K562 (cell line): ENCODE data around the gene C4BPB. TPM values are rescaled to one million over a fixed set of nuclear protein-coding genes. Genes with fewer than 3 reads are reported as not detected.

Experiments used
- ATAC-seq: fragments of 200-7000 bp; cut with Tn5 transposase; 3 replicates; pipeline ENCODE4 v1.9.1; 2020; ENCODE audit warnings: moderate library complexity
- BruUV-seq: library from RNA; stranded (reverse); fragments of 400-500 nt; replicated peaks from 2 replicates; lab custom pipeline; 2021; lab: Mats Ljungman, UMichigan
- CTCF ChIA-PET: fragments of 300-600 bp; formaldehyde crosslinking; extraction: SDS; loops from one replicate; lab custom pipeline; 2021; ENCODE audit warnings: low intra/inter-chr PET ratio; lab: Yijun Ruan, JAX
- POLR2A ChIA-PET: fragments of 300-600, 350-650 bp; sonication (Branson Sonifier 250); formaldehyde crosslinking; extraction: SDS; loops from one replicate; lab custom pipeline; 2021; ENCODE audit warnings: antibody characterized with exemption, inconsistent platforms; lab: Yijun Ruan, JAX
- DNase-seq, 4 experiments: peaks; one replicate each; pipeline versions ENCODE4 v3.0.0 to v3.0.0-alpha.2; 2011 to 2018; ENCODE audit warnings: low spot score in 3 of 4, mixed read lengths in 3 of 4; ENCODE audit errors: extremely low read depth in 1 of 4
- FAIRE-seq: peaks from 2 replicates; lab custom pipeline; 2011; peaks lifted over from hg19 to GRCh38; lab: Jason Lieb, UNC
- H2AFZ ChIP-seq: 2 replicates; pipeline ENCODE4 v1.6.0; 2011; ENCODE audit warnings: low read depth, low read length, control low read depth, inconsistent platforms
- H3K27ac ChIP-seq: fragments of 200-600 bp; 3 replicates; pipeline ENCODE4 v1.8.0; 2011; ENCODE audit warnings: low read depth, mild to moderate bottlenecking, control low read depth, inconsistent platforms, low read length, moderate library complexity, mixed read lengths; ENCODE audit errors: extremely low read depth
- H3K27me3 ChIP-seq, 2 experiments: fragments of 300-600 bp in 1 of 2; 2 replicates in 1 of 2; 3 replicates in 1 of 2; pipeline versions ENCODE4 v1.6.0 to v1.8.0; 2011; ENCODE audit warnings: inconsistent platforms in 2 of 2, low read length in 2 of 2, mild to moderate bottlenecking in 1 of 2, mixed read lengths in 1 of 2, moderate library complexity in 1 of 2; ENCODE audit not compliant: control insufficient read depth in 2 of 2, insufficient read depth in 2 of 2
- H3K36me3 ChIP-seq: fragments of 300-600 bp; 3 replicates; pipeline ENCODE4 v1.8.0; 2011; ENCODE audit warnings: mild to moderate bottlenecking, low read length, inconsistent platforms; ENCODE audit not compliant: control insufficient read depth, insufficient read depth
- H3K4me1 ChIP-seq, 2 experiments: fragments of 200-600 bp in 1 of 2; replicated peaks in 1 of 2; 2 replicates in 1 of 2; 3 replicates in 1 of 2; pipeline versions ENCODE4 v1.5.1 to v1.8.0; 2011; ENCODE audit warnings: inconsistent platforms in 2 of 2, low read length in 2 of 2, mild to moderate bottlenecking in 1 of 2, mixed read lengths in 1 of 2, moderate library complexity in 1 of 2; ENCODE audit not compliant: control insufficient read depth in 2 of 2, insufficient read depth in 2 of 2
- H3K4me2 ChIP-seq: 2 replicates; pipeline ENCODE4 v1.6.1; 2011; ENCODE audit warnings: low read length, control low read depth, inconsistent platforms, mixed read lengths; ENCODE audit not compliant: insufficient read depth
- H3K4me3 ChIP-seq: fragments of 200-600 bp; sonication (generic), shearing (Covaris generic); 2 replicates; pipeline ENCODE4 v1.5.1; 2016; ENCODE audit warnings: control low read depth, inconsistent platforms
- H3K79me2 ChIP-seq: fragments of 200-600 bp; 3 replicates; pipeline ENCODE4 v1.8.0; 2011; ENCODE audit warnings: low read length, inconsistent platforms; ENCODE audit not compliant: control insufficient read depth, insufficient read depth
- H3K9ac ChIP-seq, 2 experiments: 2 replicates each; pipeline versions ENCODE4 v1.6.0 to v1.6.1; 2011; ENCODE audit warnings: low read depth in 2 of 2, low read length in 2 of 2, control low read depth in 1 of 2, inconsistent platforms in 1 of 2, mild to moderate bottlenecking in 1 of 2, mixed read lengths in 1 of 2; ENCODE audit not compliant: insufficient read depth in 1 of 2
- H3K9me1 ChIP-seq: one replicate; pipeline ENCODE4 v1.6.0; 2011; ENCODE audit warnings: inconsistent platforms, mild to moderate bottlenecking, low read length, moderate library complexity; ENCODE audit not compliant: control insufficient read depth, insufficient read depth
- H3K9me3 ChIP-seq: replicated peaks from 2 replicates; pipeline ENCODE4 v1.5.1; 2011; ENCODE audit warnings: low read depth, low read length, inconsistent platforms; ENCODE audit not compliant: control insufficient read depth, insufficient read depth
- H4K20me1 ChIP-seq: replicated peaks from 2 replicates; pipeline ENCODE4 v1.6.1; 2011; ENCODE audit warnings: low read length, inconsistent platforms, mixed read lengths; ENCODE audit not compliant: control insufficient read depth, insufficient read depth
- CREB1 ChIP-seq, 2 experiments: sonication (generic) in 1 of 2; formaldehyde crosslinking in 1 of 2; IDR thresholded peaks; 2 replicates each; pipeline versions ENCODE4 v1.6.1 to v1.8.0; 2012 to 2022; ENCODE audit warnings: inconsistent platforms in 1 of 2, mild to moderate bottlenecking in 1 of 2, missing genetic modification reagents in 1 of 2, moderate library complexity in 1 of 2
- MCM3 ChIP-seq: fragments of 450-650 bp; IDR thresholded peaks from 2 replicates; pipeline ENCODE4 v1.6.1; 2016
- MTF1 ChIP-seq: fragments of 250-450 bp; sonication (Bioruptor Pico); IDR thresholded peaks from 2 replicates; pipeline ENCODE4 v1.9.0; 2021; ENCODE audit warnings: moderate library complexity, mild to moderate bottlenecking, inconsistent platforms, borderline replicate concordance
- POLR2A ChIP-seq: fragments of 450-650 bp; conservative IDR thresholded peaks from 2 replicates; pipeline ENCODE4 v1.6.1; 2016
- RBM39 ChIP-seq: fragments of 200-400 bp; formaldehyde crosslinking; optimal IDR thresholded peaks from 2 replicates; pipeline ENCODE3; 2018; ENCODE audit warnings: low read depth, low read length
- SMC3 ChIP-seq: conservative IDR thresholded peaks from 2 replicates; pipeline ENCODE4 v1.6.1; 2011; ENCODE audit warnings: low read depth, low read length, improper control_type of control experiment; ENCODE audit not compliant: insufficient read depth
- SUPT5H ChIP-seq: fragments of 450-650 bp; IDR thresholded peaks from 2 replicates; pipeline ENCODE4 v1.6.1; 2016
- TGIF2 ChIP-seq: sonication (generic); formaldehyde crosslinking; IDR thresholded peaks from 2 replicates; pipeline ENCODE4 v1.8.1; 2022; ENCODE audit warnings: mild to moderate bottlenecking, missing genetic modification reagents, moderate library complexity
- ZBTB7A ChIP-seq: IDR thresholded peaks from 2 replicates; pipeline ENCODE4 v1.6.1; 2011; ENCODE audit warnings: low read depth, mild to moderate bottlenecking, low read length, moderate library complexity, borderline replicate concordance; ENCODE audit not compliant: control insufficient read depth
- WGBS: fragments of 100-300 bp; shearing (Covaris generic); methylation state at CpG from one replicate; pipeline ENCODE4 v1.1.6; 2016; ENCODE audit warnings: low coverage, mixed read lengths; ENCODE audit not compliant: insufficient coverage; ENCODE audit errors: missing lambda C conversion rate; 5-methylcytosine and 5-hydroxymethylcytosine counted together
- in situ Hi-C: fragments of 300-500 bp; cut with MboI; formaldehyde crosslinking; loops from 4 replicates; pipeline ENCODE4 v1.15.0; 2018; ENCODE audit warnings: inconsistent platforms, mixed read lengths
- intact Hi-C: fragments of 100-400 bp; cut with micrococcal nuclease; formaldehyde crosslinking; loops from 2 replicates; pipeline ENCODE4 v1.14.2; 2022
- polyA plus RNA-seq, 8 experiments: library from polyadenylated mRNA; depleted of rRNA in 4 of 8; stranded (reverse) in 5 of 8; unstranded in 3 of 8; fragments of >200 nt; fragmentation: Nextera tagmentation in 2 of 8; fragmentation: Illumina TruSeq in 1 of 8; extraction: Ambion mirVana in 2 of 8; extraction: Trizol in 1 of 8; gene quantifications; 2 replicates each; pipeline versions ENCODE4 v1.2.1 to v1.2.3, GENCODE V29; 2011 to 2014; ENCODE audit warnings: inconsistent platforms in 1 of 8, missing spikeins in 1 of 8
- total RNA-seq, 7 experiments: library from RNA; depleted of rRNA in 6 of 7; stranded (reverse); fragments of >200 nt in 6 of 7; fragmentation: Illumina TruSeq in 2 of 7; extraction: Trizol in 2 of 7; gene quantifications; 2 replicates each; pipeline versions ENCODE4 v1.2.1 to v1.2.3, GENCODE V29; 2011 to 2021; ENCODE audit warnings: low replicate concordance in 1 of 7
- TF ChIP-seq, protein P1 (sequence below), 2 experiments: fragments of 450-650 bp; IDR thresholded peaks; 2 replicates each; pipeline ENCODE4 v1.6.1; 2018; ENCODE audit warnings: mild to moderate bottlenecking in 2 of 2, low read depth in 1 of 2; ENCODE audit not compliant: partially characterized antibody in 2 of 2
- TF ChIP-seq, protein P2 (sequence below): fragments of 450-650 bp; IDR thresholded peaks from 2 replicates; pipeline ENCODE4 v1.6.1; 2016; ENCODE audit warnings: antibody characterized with exemption
- TF ChIP-seq, protein P3 (sequence below), 3 experiments: fragments of 200-800 bp in 1 of 3; sonication (Bioruptor generic) in 1 of 3; sonication (generic) in 1 of 3; formaldehyde crosslinking in 1 of 3; IDR thresholded peaks; 2 replicates each; pipeline versions ENCODE4 v1.6.1 to v1.8.0; 2016 to 2022; ENCODE audit warnings: mild to moderate bottlenecking in 2 of 3, missing compliant biosample characterization in 2 of 3, missing genetic modification characterization in 2 of 3, missing genetic modification reagents in 1 of 3

The C4BPB gene
- total and polyA plus RNA-seq, 9 of the 15 experiments (the other 6 are each of a cell fraction or from before 2014, with no cell fraction given): not detected

DNA sequence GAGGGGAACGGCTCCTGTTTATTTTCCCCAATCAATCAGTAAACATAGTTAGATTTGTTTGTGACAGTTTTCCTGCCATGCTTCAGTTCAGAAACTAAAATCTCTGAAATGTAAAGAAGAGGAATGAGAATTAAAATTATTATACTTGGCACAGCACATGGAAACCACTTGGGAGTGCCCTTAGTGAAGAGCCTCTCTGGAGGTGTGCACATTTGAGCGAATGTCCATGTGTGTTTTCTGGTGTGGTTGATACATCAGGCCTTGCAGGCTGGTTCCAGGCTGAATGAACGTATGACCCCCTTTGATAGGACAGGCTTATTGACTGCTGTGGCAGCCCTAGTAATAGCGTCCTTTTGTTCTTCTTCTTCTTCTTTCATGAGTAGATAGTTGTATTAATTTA lies 42.5 kb downstream of the C4BPB start:
- Histone ChIP-seq H4K20me1 (no peaks in the 10 kb centered on the region), H3K79me2 (no peaks in the 10 kb centered on the region), H3K4me3 (no peak overlapping the region), H3K9ac (no peak overlapping the region), H3K9me1 (no peaks in the 10 kb centered on the region), H3K4me1 (no peaks in the 10 kb centered on the region), H3K27me3 (no peaks in the 10 kb centered on the region), H3K9me3 (peaks cover 5% of the 10 kb centered on the region; the same call in 1 of the 2 replicates), H3K4me2 (no peak overlapping the region), H2AFZ (no peak overlapping the region), H3K27ac (no peak overlapping the region), H3K36me3 (no peaks in the 10 kb centered on the region)
- intact Hi-C loops (no loop called here), in situ Hi-C loops (no loop called here)
- ATAC-seq (no peak), DNase-seq (no peak), FAIRE-seq (no peak)
- CTCF ChIA-PET: no interaction called here
- 20% methylated on average over 4 of the region's 4 CpGs for WGBS
- BruUV-seq: no TSS peak
- POLR2A ChIA-PET: no interaction called here
- TF ChIP-seq POLR2A (no peak), MCM3 (no peak), CREB1 (IDR thresholded peaks at IDR 0.05) (no peak), CREB1 (CRISPR knock-in tag; IDR thresholded peaks at IDR 0.05) (no peak), SMC3 (no peak), SUPT5H (no peak), MTF1 (no peak), ZBTB7A (no peak), RBM39 (no peak), TGIF2 (no peak)
- TF ChIP-seq, protein P1, sequence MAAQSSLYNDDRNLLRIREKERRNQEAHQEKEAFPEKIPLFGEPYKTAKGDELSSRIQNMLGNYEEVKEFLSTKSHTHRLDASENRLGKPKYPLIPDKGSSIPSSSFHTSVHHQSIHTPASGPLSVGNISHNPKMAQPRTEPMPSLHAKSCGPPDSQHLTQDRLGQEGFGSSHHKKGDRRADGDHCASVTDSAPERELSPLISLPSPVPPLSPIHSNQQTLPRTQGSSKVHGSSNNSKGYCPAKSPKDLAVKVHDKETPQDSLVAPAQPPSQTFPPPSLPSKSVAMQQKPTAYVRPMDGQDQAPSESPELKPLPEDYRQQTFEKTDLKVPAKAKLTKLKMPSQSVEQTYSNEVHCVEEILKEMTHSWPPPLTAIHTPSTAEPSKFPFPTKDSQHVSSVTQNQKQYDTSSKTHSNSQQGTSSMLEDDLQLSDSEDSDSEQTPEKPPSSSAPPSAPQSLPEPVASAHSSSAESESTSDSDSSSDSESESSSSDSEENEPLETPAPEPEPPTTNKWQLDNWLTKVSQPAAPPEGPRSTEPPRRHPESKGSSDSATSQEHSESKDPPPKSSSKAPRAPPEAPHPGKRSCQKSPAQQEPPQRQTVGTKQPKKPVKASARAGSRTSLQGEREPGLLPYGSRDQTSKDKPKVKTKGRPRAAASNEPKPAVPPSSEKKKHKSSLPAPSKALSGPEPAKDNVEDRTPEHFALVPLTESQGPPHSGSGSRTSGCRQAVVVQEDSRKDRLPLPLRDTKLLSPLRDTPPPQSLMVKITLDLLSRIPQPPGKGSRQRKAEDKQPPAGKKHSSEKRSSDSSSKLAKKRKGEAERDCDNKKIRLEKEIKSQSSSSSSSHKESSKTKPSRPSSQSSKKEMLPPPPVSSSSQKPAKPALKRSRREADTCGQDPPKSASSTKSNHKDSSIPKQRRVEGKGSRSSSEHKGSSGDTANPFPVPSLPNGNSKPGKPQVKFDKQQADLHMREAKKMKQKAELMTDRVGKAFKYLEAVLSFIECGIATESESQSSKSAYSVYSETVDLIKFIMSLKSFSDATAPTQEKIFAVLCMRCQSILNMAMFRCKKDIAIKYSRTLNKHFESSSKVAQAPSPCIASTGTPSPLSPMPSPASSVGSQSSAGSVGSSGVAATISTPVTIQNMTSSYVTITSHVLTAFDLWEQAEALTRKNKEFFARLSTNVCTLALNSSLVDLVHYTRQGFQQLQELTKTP (IDR thresholded peaks at IDR 0.05; ENCODE audit: low read depth in 1 of 2, partially characterized antibody in 2 of 2): no peak
- TF ChIP-seq, protein P2, sequence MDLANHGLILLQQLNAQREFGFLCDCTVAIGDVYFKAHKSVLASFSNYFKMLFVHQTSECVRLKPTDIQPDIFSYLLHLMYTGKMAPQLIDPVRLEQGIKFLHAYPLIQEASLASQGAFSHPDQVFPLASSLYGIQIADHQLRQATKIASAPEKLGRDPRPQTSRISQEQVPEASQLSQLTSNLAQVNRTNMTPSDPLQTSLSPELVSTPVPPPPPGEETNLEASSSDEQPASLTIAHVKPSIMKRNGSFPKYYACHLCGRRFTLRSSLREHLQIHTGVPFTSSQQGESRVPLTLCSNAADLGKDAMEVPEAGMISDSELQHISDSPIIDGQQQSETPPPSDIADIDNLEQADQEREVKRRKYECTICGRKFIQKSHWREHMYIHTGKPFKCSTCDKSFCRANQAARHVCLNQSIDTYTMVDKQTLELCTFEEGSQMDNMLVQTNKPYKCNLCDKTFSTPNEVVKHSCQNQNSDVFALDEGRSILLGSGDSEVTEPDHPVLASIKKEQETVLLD: no peak
- TF ChIP-seq, protein P3, sequence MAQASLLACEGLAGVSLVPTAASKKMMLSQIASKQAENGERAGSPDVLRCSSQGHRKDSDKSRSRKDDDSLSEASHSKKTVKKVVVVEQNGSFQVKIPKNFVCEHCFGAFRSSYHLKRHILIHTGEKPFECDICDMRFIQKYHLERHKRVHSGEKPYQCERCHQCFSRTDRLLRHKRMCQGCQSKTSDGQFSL (CRISPR knock-in tag; IDR thresholded peaks at IDR 0.05): no peak
- TF ChIP-seq, protein P3 (tag; IDR thresholded peaks at IDR 0.05): no peak
